Measurements from ENCODE around the gene DRC7. TPM values are rescaled to one million over a fixed set of nuclear protein-coding genes. Genes with fewer than 3 reads are reported as not detected.
"Not testable (repeated sequence)": the region's sequence is repeated elsewhere in the genome, so short reads cannot be mapped to it uniquely, and the experiment has no call there.

DRC7 gene
- total RNA-seq, 1 experiment from 2014 or later, result 0.72 TPM

GRCh38 chr16:57729182-57729484, 34.5 kb downstream of the DRC7 start:
- Mint-ChIP-seq H3K27me3 (ENCODE audit: low read depth) (peaks cover 5% of the 10 kb centered on the region), H3K4me3 (no peak overlapping the region), H3K36me3 (ENCODE audit: insufficient read depth in 1 of 3, low read depth in 3 of 3) (peaks cover 0 to 5% (median 0%) of the 10 kb centered on the region in 3 experiments; a peak in 1 of 7 replicates), H3K4me1 (peaks cover 0 to 7% of the 10 kb centered on the region in 2 experiments; a peak in 1 of 4 replicates), H3K27ac (no peak overlapping the region), H3K9me3 (peaks cover 0 to 3% of the 10 kb centered on the region in 2 experiments; a peak in 3 of 5 replicates)
- Histone ChIP-seq H4K91ac (ENCODE audit: insufficient read length, low read depth, low read length) (no peak overlapping the region), H4K5ac (ENCODE audit: insufficient read length, low read depth, low read length) (no peak overlapping the region), H3K14ac (ENCODE audit: insufficient read depth, low read length) (no peak overlapping the region), H3T11ph (ENCODE audit: low read length) (no peak overlapping the region), H3K27ac (ENCODE audit: insufficient read length, low read depth, low read length) (no peak overlapping the region), H2AK5ac (ENCODE audit: insufficient read length, low read length) (no peak overlapping the region), H2BK20ac (ENCODE audit: low read depth, low read length, poor library complexity, severe bottlenecking) (no peak overlapping the region), H3K79me2 (ENCODE audit: insufficient read depth, low read length) (no peaks in the 10 kb centered on the region), H3K9me3 (ENCODE audit: control insufficient read depth, low read depth, low read length) (no peaks in the 10 kb centered on the region), H2AFZ (ENCODE audit: low read length) (no peak overlapping the region), H2BK15ac (ENCODE audit: low read depth, low read length) (no peak overlapping the region), H4K8ac (replicated peaks; ENCODE audit: insufficient read length, low read depth, low read length) (no peak overlapping the region), H2BK12ac (ENCODE audit: insufficient read length, low read depth, low read length) (no peak overlapping the region), H3K4me2 (ENCODE audit: insufficient read depth, insufficient read length, low read length) (no peak overlapping the region), H4K20me1 (ENCODE audit: control insufficient read depth, insufficient read depth, insufficient read length) (no peaks in the 10 kb centered on the region), H3K18ac (ENCODE audit: insufficient read length, low read depth, low read length) (no peak overlapping the region), H3K9ac (ENCODE audit: extremely low read depth, insufficient read length, low read length) (no peak overlapping the region), H2BK120ac (ENCODE audit: low read depth, low read length, poor library complexity, severe bottlenecking) (no peak overlapping the region), H3K23ac (ENCODE audit: insufficient read length, low read depth, low read length) (no peak overlapping the region), H2BK5ac (ENCODE audit: insufficient read length, low read length) (no peak overlapping the region), H3K23me2 (ENCODE audit: insufficient read length, low read depth, low read length, poor library complexity, severe bottlenecking) (no peaks in the 10 kb centered on the region), H3K56ac (ENCODE audit: insufficient read length, low read depth, low read length) (no peak overlapping the region), H3K4me1 (ENCODE audit: insufficient read depth, low read length) (no peaks in the 10 kb centered on the region), H3K27me3 (ENCODE audit: insufficient read depth, low read length) (no peaks in the 10 kb centered on the region), H3K4ac (ENCODE audit: low read depth, low read length) (no peak overlapping the region), H3K79me1 (ENCODE audit: insufficient read depth, low read depth, low read length, poor library complexity, severe bottlenecking) (no peaks in the 10 kb centered on the region)
- no peak for DNase-seq
- no peak for TF ChIP-seq CTCF (conservative IDR thresholded peaks at IDR 0.05)
- WGBS (ENCODE audit: extremely low coverage, insufficient read length, low lambda C conversion rate), result no CpG with 5 or more reads among the region's 1 CpG

DNA sequence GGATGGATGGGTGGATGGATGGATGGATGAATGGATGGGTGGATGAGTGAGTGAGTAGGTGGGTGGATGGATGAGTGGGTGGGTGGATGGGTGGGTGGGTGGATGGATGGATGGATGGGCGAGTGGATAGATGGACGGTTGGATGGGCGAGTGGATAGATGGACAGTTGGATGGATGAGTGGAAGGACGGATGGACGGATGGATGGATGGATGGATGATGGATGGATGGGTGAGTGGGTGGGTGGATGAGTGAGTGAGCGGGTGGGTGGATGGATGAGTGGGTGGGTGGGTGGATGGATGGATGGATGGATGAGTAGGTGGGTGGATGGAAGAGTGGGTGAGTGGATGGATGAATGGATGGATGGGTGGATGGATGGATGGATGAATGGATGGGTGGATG, 35.2 kb downstream of the DRC7 start:
- whole genome bisulfite sequencing (ENCODE audit: extremely low coverage, insufficient read length, low lambda C conversion rate), result 100% methylated on average over 2 of the region's 6 CpGs
- H4K20me1 ChIP-seq (ENCODE audit: control insufficient read depth, insufficient read depth, insufficient read length); H2BK5ac ChIP-seq (ENCODE audit: insufficient read length, low read length); H3K14ac ChIP-seq (ENCODE audit: insufficient read depth, low read length); H3K9me3 Mint-ChIP-seq; H3K27me3 Mint-ChIP-seq (ENCODE audit: low read depth); H3K9ac ChIP-seq (ENCODE audit: extremely low read depth, insufficient read length, low read length); H3K36me3 Mint-ChIP-seq (ENCODE audit: insufficient read depth in 1 of 3, low read depth in 3 of 3); H3K9me3 ChIP-seq (ENCODE audit: control insufficient read depth, low read depth, low read length); H3K27me3 ChIP-seq (ENCODE audit: insufficient read depth, low read length); H3K79me1 ChIP-seq (ENCODE audit: insufficient read depth, low read depth, low read length, poor library complexity, severe bottlenecking); H4K8ac ChIP-seq (replicated peaks; ENCODE audit: insufficient read length, low read depth, low read length); H3K23me2 ChIP-seq (ENCODE audit: insufficient read length, low read depth, low read length, poor library complexity, severe bottlenecking); DNase-seq; H3K23ac ChIP-seq (ENCODE audit: insufficient read length, low read depth, low read length); H3K4me1 ChIP-seq (ENCODE audit: insufficient read depth, low read length); H3T11ph ChIP-seq (ENCODE audit: low read length); H3K27ac ChIP-seq (ENCODE audit: insufficient read length, low read depth, low read length); H3K4me3 Mint-ChIP-seq; H3K56ac ChIP-seq (ENCODE audit: insufficient read length, low read depth, low read length); H3K4me2 ChIP-seq (ENCODE audit: insufficient read depth, insufficient read length, low read length); H2BK20ac ChIP-seq (ENCODE audit: low read depth, low read length, poor library complexity, severe bottlenecking); H3K4ac ChIP-seq (ENCODE audit: low read depth, low read length); H4K91ac ChIP-seq (ENCODE audit: insufficient read length, low read depth, low read length); H2BK15ac ChIP-seq (ENCODE audit: low read depth, low read length); H2AK5ac ChIP-seq (ENCODE audit: insufficient read length, low read length); H3K27ac Mint-ChIP-seq; H2BK12ac ChIP-seq (ENCODE audit: insufficient read length, low read depth, low read length); H2BK120ac ChIP-seq (ENCODE audit: low read depth, low read length, poor library complexity, severe bottlenecking); H2AFZ ChIP-seq (ENCODE audit: low read length); H3K79me2 ChIP-seq (ENCODE audit: insufficient read depth, low read length); H3K18ac ChIP-seq (ENCODE audit: insufficient read length, low read depth, low read length); H4K5ac ChIP-seq (ENCODE audit: insufficient read length, low read depth, low read length): not testable (repeated sequence)
- H3K4me1 Mint-ChIP-seq, result peaks cover 0 to 12% of the 10 kb centered on the region in 2 experiments; a peak in 1 of 4 replicates
